B cell (primary cell): ENCODE results near the gene AMBRA1. TPM values are rescaled to one million over a fixed set of nuclear protein-coding genes. Genes with fewer than 3 reads are reported as not detected.

Source experiments
- ATAC-seq: fragments of 200-7000 bp; cut with Tn5 transposase; one replicate; pipeline ENCODE4 v1.10.0; 2021; ENCODE audit warnings: low read depth, mild to moderate bottlenecking, moderate number of reproducible peaks, moderate library complexity
- CTCF ChIA-PET: fragments of 350-600 bp; sonication (Branson Sonifier 250); formaldehyde crosslinking; loops from one replicate; lab custom pipeline; 2021; ENCODE audit warnings: antibody characterized with exemption, inconsistent platforms; lab: Charles Lee
- POLR2A ChIA-PET: fragments of 350-600 bp; sonication (Branson Sonifier 250); formaldehyde crosslinking; loops from one replicate; lab custom pipeline; 2021; ENCODE audit warnings: antibody characterized with exemption; lab: Charles Lee
- DNase-seq: peaks from one replicate; pipeline ENCODE4 v3.0.0; 2013
- H2AFZ ChIP-seq: 2 replicates; pipeline ENCODE4 v1.6.1; 2012; ENCODE audit warnings: mild to moderate bottlenecking, low read depth, low read length; ENCODE audit not compliant: insufficient read depth, poor library complexity, severe bottlenecking
- H3K27ac ChIP-seq, 2 donors: 1 replicate in 1 of 2; 2 replicates in 1 of 2; pipeline ENCODE4 v1.5.1; 2012 to 2013; ENCODE audit warnings: low read length in 2 of 2, mild to moderate bottlenecking in 2 of 2, moderate library complexity in 1 of 2
- H3K27me3 ChIP-seq, 4 experiments: fragments of 200-600 bp in 1 of 4; sonication (generic) in 1 of 4; replicated peaks in 1 of 4; 1 replicate in 2 of 4; 2 replicates in 2 of 4; pipeline versions ENCODE4 v1.6.1 to v1.7.0; 2013 to 2016; ENCODE audit warnings: low read length in 3 of 4, mild to moderate bottlenecking in 2 of 4, mixed read lengths in 1 of 4, moderate library complexity in 1 of 4; ENCODE audit not compliant: insufficient read depth in 4 of 4, control insufficient read depth in 3 of 4; ENCODE audit errors: control extremely low read depth in 1 of 4
- H3K36me3 ChIP-seq, 2 experiments: replicated peaks in 1 of 2; 1 replicate in 1 of 2; 2 replicates in 1 of 2; pipeline versions ENCODE4 v1.6.1 to v1.7.1; 2013; ENCODE audit warnings: low read length in 1 of 2; ENCODE audit not compliant: insufficient read depth in 2 of 2, control insufficient read depth in 1 of 2; ENCODE audit errors: control extremely low read depth in 1 of 2, extremely low read depth in 1 of 2
- H3K4me1 ChIP-seq, 2 donors: fragments of 200-600 bp in 1 of 2; sonication (generic) in 1 of 2; 1 replicate in 1 of 2; 2 replicates in 1 of 2; pipeline versions ENCODE4 v1.5.1 to v1.6.1; 2013 to 2017; ENCODE audit warnings: low read length in 2 of 2; ENCODE audit not compliant: control insufficient read depth in 2 of 2, insufficient read depth in 2 of 2
- H3K4me2 ChIP-seq: replicated peaks from 2 replicates; pipeline ENCODE3; 2012; ENCODE audit warnings: mild to moderate bottlenecking, low read depth, low read length; ENCODE audit not compliant: poor library complexity, severe bottlenecking
- H3K4me3 ChIP-seq, 5 experiments: fragments of 200-600 bp in 1 of 5; sonication (generic) in 1 of 5; 1 replicate in 3 of 5; 2 replicates in 2 of 5; pipeline versions ENCODE4 v1.5.1 to v1.7.0; 2011 to 2016; ENCODE audit warnings: low read length in 4 of 5, mild to moderate bottlenecking in 4 of 5, low read depth in 2 of 5, control low read depth in 1 of 5, moderate library complexity in 1 of 5; ENCODE audit not compliant: insufficient read depth in 1 of 5; ENCODE audit errors: control extremely low read depth in 1 of 5, extremely low read depth in 1 of 5
- H3K79me2 ChIP-seq: fragments of 200-600 bp; sonication (generic); one replicate; pipeline ENCODE4 v1.6.0; 2016; ENCODE audit warnings: low read length; ENCODE audit not compliant: control insufficient read depth, insufficient read depth
- H3K9ac ChIP-seq: fragments of 200-600 bp; sonication (generic); 2 replicates; pipeline ENCODE4 v1.6.1; 2017; ENCODE audit warnings: mild to moderate bottlenecking, low read length, moderate library complexity
- H3K9me3 ChIP-seq, 3 donors: one replicate each; pipeline versions ENCODE4 v1.6.1 to v1.7.1; 2013; ENCODE audit warnings: low read length in 2 of 3; ENCODE audit not compliant: control insufficient read depth in 2 of 3, insufficient read depth in 1 of 3; ENCODE audit errors: control extremely low read depth in 1 of 3
- H4K20me1 ChIP-seq: 2 replicates; pipeline ENCODE4 v1.6.0; 2012; ENCODE audit warnings: mild to moderate bottlenecking, low read length; ENCODE audit not compliant: insufficient read depth, control insufficient read depth, poor library complexity, severe bottlenecking
- H3K27ac Mint-ChIP-seq: one replicate; pipeline ENCODE4 v1.8.0; 2021; ENCODE audit warnings: mixed read lengths
- H3K27me3 Mint-ChIP-seq: one replicate; pipeline ENCODE4 v1.8.0; 2021; ENCODE audit warnings: mixed read lengths
- H3K4me1 Mint-ChIP-seq: one replicate; pipeline ENCODE4 v1.8.0; 2021; ENCODE audit warnings: mixed read lengths
- H3K4me3 Mint-ChIP-seq: one replicate; pipeline ENCODE4 v1.8.0; 2021; ENCODE audit warnings: mixed read lengths
- H3K9me3 Mint-ChIP-seq: one replicate; pipeline ENCODE4 v1.8.0; 2022; ENCODE audit warnings: mixed read lengths; ENCODE audit not compliant: insufficient read depth
- EZH2 ChIP-seq: IDR thresholded peaks from 2 replicates; pipeline ENCODE4 v1.6.1; 2012; ENCODE audit warnings: borderline replicate concordance, low read depth, mild to moderate bottlenecking, moderate library complexity, low read length; ENCODE audit not compliant: insufficient read depth, poor library complexity, severe bottlenecking
- WGBS: methylation state at CpG from one replicate; pipeline ENCODE4 v1.1.5; 2013; ENCODE audit warnings: missing lambda C conversion rate; ENCODE audit not compliant: insufficient coverage; 5-methylcytosine and 5-hydroxymethylcytosine counted together
- intact Hi-C: fragments of 100-400 bp; cut with micrococcal nuclease; formaldehyde crosslinking; loops from one replicate; pipeline ENCODE4 v1.10.0; 2022
- polyA plus RNA-seq: library from polyadenylated mRNA; depleted of rRNA; stranded (reverse); fragments of >200 nt; gene quantifications from 2 replicates; pipeline ENCODE4 v1.2.3, GENCODE V29; 2012
- total RNA-seq, 2 donors: library from RNA; stranded (reverse); fragments of 120-200 nt in 1 of 2; gene quantifications; 1 replicate in 1 of 2; 2 replicates in 1 of 2; pipeline versions ENCODE4 v1.2.3 to v1.2.4, GENCODE V29; 2013 to 2022
- TF ChIP-seq, protein P1 (sequence below): fragments of 200-600 bp; IDR thresholded peaks from one replicate; pipeline ENCODE4 v1.8.0; 2022; ENCODE audit warnings: antibody characterized with exemption, mild to moderate bottlenecking

AMBRA1 gene
- total and polyA plus RNA-seq, 2 donors (not counting 1 experiment from before 2014, with no cell fraction given), result 13.8 to 36.1 TPM

GRCh38 chr11:46491661-46492330, 102.0 kb downstream of the AMBRA1 start:
- H3K36me3 ChIP-seq, result peaks cover 16 to 28% of the 10 kb centered on the region in 2 experiments
- Mint-ChIP-seq H3K27ac (no peak overlapping the region), H3K9me3 (no peaks in the 10 kb centered on the region), H3K4me3 (no peak overlapping the region), H3K27me3 (no peaks in the 10 kb centered on the region), H3K4me1 (peaks cover 19% of the 10 kb centered on the region)
- TF ChIP-seq EZH2, result no peak
- TF ChIP-seq, protein P1, sequence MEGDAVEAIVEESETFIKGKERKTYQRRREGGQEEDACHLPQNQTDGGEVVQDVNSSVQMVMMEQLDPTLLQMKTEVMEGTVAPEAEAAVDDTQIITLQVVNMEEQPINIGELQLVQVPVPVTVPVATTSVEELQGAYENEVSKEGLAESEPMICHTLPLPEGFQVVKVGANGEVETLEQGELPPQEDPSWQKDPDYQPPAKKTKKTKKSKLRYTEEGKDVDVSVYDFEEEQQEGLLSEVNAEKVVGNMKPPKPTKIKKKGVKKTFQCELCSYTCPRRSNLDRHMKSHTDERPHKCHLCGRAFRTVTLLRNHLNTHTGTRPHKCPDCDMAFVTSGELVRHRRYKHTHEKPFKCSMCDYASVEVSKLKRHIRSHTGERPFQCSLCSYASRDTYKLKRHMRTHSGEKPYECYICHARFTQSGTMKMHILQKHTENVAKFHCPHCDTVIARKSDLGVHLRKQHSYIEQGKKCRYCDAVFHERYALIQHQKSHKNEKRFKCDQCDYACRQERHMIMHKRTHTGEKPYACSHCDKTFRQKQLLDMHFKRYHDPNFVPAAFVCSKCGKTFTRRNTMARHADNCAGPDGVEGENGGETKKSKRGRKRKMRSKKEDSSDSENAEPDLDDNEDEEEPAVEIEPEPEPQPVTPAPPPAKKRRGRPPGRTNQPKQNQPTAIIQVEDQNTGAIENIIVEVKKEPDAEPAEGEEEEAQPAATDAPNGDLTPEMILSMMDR, result no peak
- H3K4me2 ChIP-seq, result no peak overlapping the region
- H4K20me1 ChIP-seq, result no peaks in the 10 kb centered on the region
- H2AFZ ChIP-seq, result no peak overlapping the region
- ATAC-seq (no peak), DNase-seq (no peak)
- ChIA-PET CTCF (interaction anchor here (0.7 to 2.7 kb wide), 3 partner anchors 10 to 126 kb away, joined by 3 to 20 read pairs (median 3); partner anchors contain the start of gene ATG13), POLR2A (interaction anchor here (0.6 kb wide), 2 partner anchors 14 to 39 kb away, joined by 3 to 4 read pairs; no protein-coding TSS in a partner anchor)
- H3K9ac ChIP-seq, result no peak overlapping the region
- intact Hi-C loops, result loop anchor here (2.0 kb wide), 1 partner anchor 45 kb away; no protein-coding TSS in a partner anchor
- H3K27me3 ChIP-seq, result no peaks in the 10 kb centered on the region
- no peak overlapping the region for H3K4me3 ChIP-seq
- peaks cover 0 to 3% of the 10 kb centered on the region in 2 donors for H3K4me1 ChIP-seq
- H3K27ac ChIP-seq, result no peak overlapping the region
- no peaks in the 10 kb centered on the region for H3K9me3 ChIP-seq
- H3K79me2 ChIP-seq, result peaks cover 5% of the 10 kb centered on the region
- WGBS, result 47% methylated on average over 4 of the region's 4 CpGs

DNA sequence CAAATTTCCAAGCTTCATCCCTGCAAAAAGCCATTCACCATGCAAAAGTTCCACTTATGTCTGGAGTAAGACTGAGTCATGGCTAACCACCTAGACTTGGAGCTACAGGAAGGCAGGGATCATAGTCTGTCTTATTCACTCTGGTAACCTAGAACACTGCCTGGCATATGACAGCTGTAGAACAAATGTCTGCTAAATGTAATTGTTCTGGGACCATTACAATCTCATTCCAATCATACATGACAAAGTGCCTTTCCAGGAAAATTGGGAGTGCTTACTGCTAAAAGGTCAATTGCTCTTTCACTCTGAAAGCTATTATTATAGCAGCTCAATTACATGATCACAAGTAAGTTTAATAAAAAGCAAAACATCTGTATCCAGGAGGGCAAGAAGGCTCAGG, 103.2 kb downstream of the AMBRA1 start:
- Histone ChIP-seq H3K27ac (no peak overlapping the region), H3K36me3 (peaks cover 16 to 28% of the 10 kb centered on the region in 2 experiments), H3K4me2 (no peak overlapping the region), H4K20me1 (peaks cover 7% of the 10 kb centered on the region), H2AFZ (no peak overlapping the region), H3K9me3 (no peaks in the 10 kb centered on the region), H3K4me1 (peaks cover 0 to 3% of the 10 kb centered on the region in 2 donors), H3K4me3 (no peak overlapping the region), H3K27me3 (no peaks in the 10 kb centered on the region), H3K9ac (no peak overlapping the region), H3K79me2 (peaks cover 12% of the 10 kb centered on the region)
- ATAC-seq (no peak), DNase-seq (no peak)
- no peak overlapping the region for H3K4me3 Mint-ChIP-seq
- no peak overlapping the region for H3K27ac Mint-ChIP-seq
- ChIA-PET CTCF (interaction anchor here (1.0 to 4.1 kb wide), 10 partner anchors 9 to 128 kb away, joined by 3 to 36 read pairs (median 4); partner anchors contain the start of genes ATG13 and CHRM4), POLR2A (no interaction called here)
- no peak for TF ChIP-seq EZH2
- TF ChIP-seq, protein P1, result no peak
- H3K4me1 Mint-ChIP-seq, result peaks cover 19% of the 10 kb centered on the region
- intact Hi-C loops, result loop anchor here (1.0 to 2.0 kb wide), 2 partner anchors 46 to 127 kb away; partner anchors contain the start of genes ATG13 and HARBI1
- no peaks in the 10 kb centered on the region for H3K9me3 Mint-ChIP-seq
- H3K27me3 Mint-ChIP-seq, result no peaks in the 10 kb centered on the region
